Measurements from ENCODE around the gene PPARA. TPM values are rescaled to one million over a fixed set of nuclear protein-coding genes. Genes with fewer than 3 reads are reported as not detected.

The PPARA gene
- total and polyA plus RNA-seq, 2 of the 4 experiments (the other 2 are of a cell fraction) = 3.1 to 7.0 TPM

DNA sequence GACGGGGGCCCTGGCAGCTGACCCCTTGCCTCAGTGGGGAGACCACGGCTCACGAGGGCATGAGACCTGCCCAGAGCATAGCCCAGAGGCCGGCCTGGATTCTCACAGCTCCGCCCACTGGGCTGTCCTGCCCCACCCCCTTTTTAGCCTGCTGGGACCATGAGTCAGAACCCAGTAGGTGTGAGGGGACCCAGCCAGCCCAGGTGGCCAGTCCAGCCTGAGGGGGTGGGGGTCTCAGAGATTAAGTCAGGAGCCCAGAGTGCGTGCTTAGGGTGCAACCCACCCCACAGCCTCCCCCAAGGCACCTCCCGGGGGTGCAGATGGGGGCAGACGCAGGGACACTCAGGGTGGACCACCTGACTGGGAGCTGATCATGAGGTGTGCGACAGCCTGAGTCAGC, 40.1 kb upstream of the PPARA start:
- ChIA-PET CTCF (no interaction called here), POLR2A (ENCODE audit: unreplicated experiment) (no interaction called here)
- H4K8ac ChIP-seq (ENCODE audit: low read depth in 2 of 2, low read length in 2 of 2) = no peak overlapping the region
- no peak overlapping the region for H4K91ac ChIP-seq (ENCODE audit: insufficient read depth, low read depth, low read length)
- peak overlapping the region; percentile 12; the same call in 1 of the 2 replicates for H3K27ac ChIP-seq (ENCODE audit: insufficient read depth, low read length)
- no peak overlapping the region for H2BK20ac ChIP-seq (ENCODE audit: low read depth, low read length)
- dilution Hi-C loops (cut with HindIII; ENCODE audit: low sequenced_read_pairs, unreplicated experiment) (no loop called here), in situ Hi-C loops (cut with MboI; ENCODE audit: low sequenced_read_pairs) (no loop called here), intact Hi-C loops (cut with micrococcal nuclease) (no loop called here)
- H3K79me1 ChIP-seq (ENCODE audit: low read depth in 1 of 2, low read length in 2 of 2) = peaks cover 19 to 56% of the 10 kb centered on the region in 2 experiments
- H3K36me3 ChIP-seq (ENCODE audit: control insufficient read depth, insufficient read depth, low read length) = peaks cover 67% of the 10 kb centered on the region
- no peak overlapping the region for H3K4me3 ChIP-seq (ENCODE audit: insufficient read depth, low read depth, low read length)
- H2BK15ac ChIP-seq (ENCODE audit: low read depth, low read length) = no peak overlapping the region
- H3K27me3 ChIP-seq (ENCODE audit: control insufficient read depth, insufficient read depth, low read length) = no peaks in the 10 kb centered on the region
- no TSS peak for BruUV-seq (replicated peaks)
- H3K18ac ChIP-seq (ENCODE audit: low read depth, low read length) = no peak overlapping the region
- no peak overlapping the region for H4K5ac ChIP-seq (ENCODE audit: low read depth, low read length)
- DNase-seq = peak; percentile 34
- H3K9ac ChIP-seq (ENCODE audit: low read depth, low read length) = no peak overlapping the region
- WGBS, 2 experiments (ENCODE audit: extremely low coverage in 2 of 2, insufficient read length in 1 of 2) = 73% methylated on average over 4 of the region's 9 CpGs; no CpG with 5 or more reads in 1 of the 2 experiments
- no peaks in the 10 kb centered on the region for H3K9me3 ChIP-seq (ENCODE audit: control insufficient read depth, insufficient read depth, low read length)
- H3K14ac ChIP-seq (replicated peaks; ENCODE audit: low read depth, low read length) = no peak overlapping the region
- no peak overlapping the region for H3K56ac ChIP-seq (ENCODE audit: extremely low read depth, insufficient read depth, low read length)
- no peak overlapping the region for H3K4ac ChIP-seq (ENCODE audit: low read depth, low read length)
- TF ChIP-seq NFE2L2 (IDR thresholded peaks at IDR 0.05; ENCODE audit: low read depth, low read length) = no peak
- TF ChIP-seq, protein P1, sequence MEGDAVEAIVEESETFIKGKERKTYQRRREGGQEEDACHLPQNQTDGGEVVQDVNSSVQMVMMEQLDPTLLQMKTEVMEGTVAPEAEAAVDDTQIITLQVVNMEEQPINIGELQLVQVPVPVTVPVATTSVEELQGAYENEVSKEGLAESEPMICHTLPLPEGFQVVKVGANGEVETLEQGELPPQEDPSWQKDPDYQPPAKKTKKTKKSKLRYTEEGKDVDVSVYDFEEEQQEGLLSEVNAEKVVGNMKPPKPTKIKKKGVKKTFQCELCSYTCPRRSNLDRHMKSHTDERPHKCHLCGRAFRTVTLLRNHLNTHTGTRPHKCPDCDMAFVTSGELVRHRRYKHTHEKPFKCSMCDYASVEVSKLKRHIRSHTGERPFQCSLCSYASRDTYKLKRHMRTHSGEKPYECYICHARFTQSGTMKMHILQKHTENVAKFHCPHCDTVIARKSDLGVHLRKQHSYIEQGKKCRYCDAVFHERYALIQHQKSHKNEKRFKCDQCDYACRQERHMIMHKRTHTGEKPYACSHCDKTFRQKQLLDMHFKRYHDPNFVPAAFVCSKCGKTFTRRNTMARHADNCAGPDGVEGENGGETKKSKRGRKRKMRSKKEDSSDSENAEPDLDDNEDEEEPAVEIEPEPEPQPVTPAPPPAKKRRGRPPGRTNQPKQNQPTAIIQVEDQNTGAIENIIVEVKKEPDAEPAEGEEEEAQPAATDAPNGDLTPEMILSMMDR (conservative IDR thresholded peaks at IDR 0.05; ENCODE audit: low read depth, low read length) = no peak
- no peak for TF ChIP-seq RCOR1 (IDR thresholded peaks at IDR 0.05; ENCODE audit: insufficient replicate concordance, low read length)
- TF ChIP-seq, protein P2, sequence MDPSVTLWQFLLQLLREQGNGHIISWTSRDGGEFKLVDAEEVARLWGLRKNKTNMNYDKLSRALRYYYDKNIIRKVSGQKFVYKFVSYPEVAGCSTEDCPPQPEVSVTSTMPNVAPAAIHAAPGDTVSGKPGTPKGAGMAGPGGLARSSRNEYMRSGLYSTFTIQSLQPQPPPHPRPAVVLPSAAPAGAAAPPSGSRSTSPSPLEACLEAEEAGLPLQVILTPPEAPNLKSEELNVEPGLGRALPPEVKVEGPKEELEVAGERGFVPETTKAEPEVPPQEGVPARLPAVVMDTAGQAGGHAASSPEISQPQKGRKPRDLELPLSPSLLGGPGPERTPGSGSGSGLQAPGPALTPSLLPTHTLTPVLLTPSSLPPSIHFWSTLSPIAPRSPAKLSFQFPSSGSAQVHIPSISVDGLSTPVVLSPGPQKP (IDR thresholded peaks at IDR 0.05; ENCODE audit: borderline replicate concordance, low read depth, low read length) = no peak
- no peak for TF ChIP-seq BHLHE40 (IDR thresholded peaks at IDR 0.05; ENCODE audit: low read depth, low read length)
- H3K23ac ChIP-seq (ENCODE audit: low read depth, low read length) = no peak overlapping the region
- H2AK9ac ChIP-seq (replicated peaks; ENCODE audit: low read depth, low read length, poor library complexity) = peak overlapping the region; percentile 78
- peaks cover 37% of the 10 kb centered on the region for H3K4me1 ChIP-seq (ENCODE audit: control insufficient read depth, insufficient read depth, low read length)
- 0 out of 2 replicates have a peak, but pooled peaks have one; percentile 19 for ATAC-seq (ENCODE audit: low read depth)
- H2AFZ ChIP-seq (replicated peaks; ENCODE audit: low read length, poor library complexity) = peak overlapping the region; percentile 0
- peaks cover 5% of the 10 kb centered on the region; the same call in 1 of the 2 replicates for H3K9me1 ChIP-seq (ENCODE audit: insufficient read depth, low read length)
- H2AK5ac ChIP-seq (ENCODE audit: low read depth, low read length) = peak overlapping the region; percentile 28; the same call in 1 of the 2 replicates
- H4K20me1 ChIP-seq (ENCODE audit: insufficient read depth, low read length) = peaks cover 46% of the 10 kb centered on the region
- H2BK120ac ChIP-seq (ENCODE audit: low read depth, low read length) = no peak overlapping the region
- no peak overlapping the region for H3K4me2 ChIP-seq (ENCODE audit: low read depth, low read length)
- no peak overlapping the region for H2BK5ac ChIP-seq (ENCODE audit: low read depth, low read length, poor library complexity, severe bottlenecking)

All from IMR-90 (cell line).